ENCODE data around the gene LRRC37A.
"Not testable (repeated sequence)": the region's sequence is repeated elsewhere in the genome, so short reads cannot be mapped to it uniquely, and the experiment has no call there.

The LRRC37A gene

GRCh38 chr17:46294831-46295230 is at the start of gene LRRC37A:
Gene LRRC37A (plus strand): TSS chr17:46295131. CDS start chr17:46295134, 3 bp downstream.
- not testable (repeated sequence) for DNase-seq

- DNase-seq = not testable (repeated sequence)
Observed at GRCh38 chr17:46249153-46249552, 45.8 kb upstream of the LRRC37A start.

GRCh38 chr17:46252804-46253203 is 42.1 kb upstream of the LRRC37A start:
- DNase-seq = not testable (repeated sequence)

- DNase-seq = peak; percentile 81 to 84
Observed at GRCh38 chr17:46253722-46254121, 41.2 kb upstream of the LRRC37A start.

GRCh38 chr17:46254215-46254614 is 40.7 kb upstream of the LRRC37A start:
- not testable (repeated sequence) for DNase-seq

- not testable (repeated sequence) for DNase-seq
Observed at GRCh38 chr17:46256369-46256768, 38.6 kb upstream of the LRRC37A start.

- not testable (repeated sequence) for DNase-seq
Observed at GRCh38 chr17:46259845-46260661, 34.9 kb upstream of the LRRC37A start.

- no peak for DNase-seq
Observed at GRCh38 chr17:46262271-46262670, 32.7 kb upstream of the LRRC37A start.

GRCh38 chr17:46264456-46265198 is 30.3 kb upstream of the LRRC37A start:
- DNase-seq = no peak

- not testable (repeated sequence) for DNase-seq
Observed at GRCh38 chr17:46266063-46266655, 28.8 kb upstream of the LRRC37A start.

GRCh38 chr17:46266656-46267544 is 28.0 kb upstream of the LRRC37A start:
- DNase-seq = peak; percentile 84 to 89

- no peak for DNase-seq
Observed at GRCh38 chr17:46270032-46270431, 24.9 kb upstream of the LRRC37A start.

- no peak for DNase-seq
Observed at GRCh38 chr17:46273541-46274236, 21.2 kb upstream of the LRRC37A start.

GRCh38 chr17:46274238-46274637 is 20.7 kb upstream of the LRRC37A start:
- DNase-seq = no peak

GRCh38 chr17:46276728-46277479 is 18.0 kb upstream of the LRRC37A start:
- not testable (repeated sequence) for DNase-seq

- DNase-seq = not testable (repeated sequence)
Observed at GRCh38 chr17:46281336-46281735, 13.6 kb upstream of the LRRC37A start.

- not testable (repeated sequence) for DNase-seq
Observed at GRCh38 chr17:46282635-46283034, 12.3 kb upstream of the LRRC37A start.

GRCh38 chr17:46284467-46284866 is 10.5 kb upstream of the LRRC37A start:
- peak; percentile 48 to 53 for DNase-seq

GRCh38 chr17:46285500-46285899 is 9.4 kb upstream of the LRRC37A start:
- DNase-seq = not testable (repeated sequence)

- not testable (repeated sequence) for DNase-seq
Observed at GRCh38 chr17:46286764-46287221, 8.1 kb upstream of the LRRC37A start.

GRCh38 chr17:46287587-46287986 is 7.3 kb upstream of the LRRC37A start:
- not testable (repeated sequence) for DNase-seq

All from activated T-cell treated with anti-CD3 and anti-CD28 coated beads, Interleukin-2, amount 50 U/mL, for 48 hours (primary cell).